Lung (tissue), 12 donors: ENCODE data around the gene PLCD1. TPM values are rescaled to one million over a fixed set of nuclear protein-coding genes. Genes with fewer than 3 reads are reported as not detected.

Experiments used
- ATAC-seq: fragments of 200-7000 bp; cut with Tn5 transposase; one replicate; pipeline ENCODE4 v1.9.1; 2020; ENCODE audit warnings: moderate number of reproducible peaks; ENCODE audit not compliant: insufficient read depth, low FRiP score
- DNase-seq, 3 donors: peaks; one replicate each; pipeline ENCODE4 v3.0.0-alpha.2; 2013 to 2017
- H3K27ac ChIP-seq, 2 donors: one replicate each; pipeline ENCODE4 v1.5.1; 2013; ENCODE audit warnings: mild to moderate bottlenecking in 2 of 2, moderate library complexity in 2 of 2, control low read depth in 1 of 2, inconsistent platforms in 1 of 2, low read depth in 1 of 2, low read length in 1 of 2
- H3K27me3 ChIP-seq, 3 donors: one replicate each; pipeline ENCODE4 v1.5.1; 2013; ENCODE audit warnings: low read length in 2 of 3; ENCODE audit not compliant: control insufficient read depth in 3 of 3, insufficient read depth in 3 of 3
- H3K36me3 ChIP-seq, 4 donors: one replicate each; pipeline ENCODE4 v1.5.1; 2013; ENCODE audit warnings: low read length in 4 of 4, mild to moderate bottlenecking in 1 of 4, moderate library complexity in 1 of 4; ENCODE audit not compliant: control insufficient read depth in 4 of 4, insufficient read depth in 4 of 4
- H3K4me1 ChIP-seq, 5 donors: one replicate each; pipeline ENCODE4 v1.5.1; 2013; ENCODE audit warnings: low read length in 5 of 5, mild to moderate bottlenecking in 2 of 5, moderate library complexity in 1 of 5; ENCODE audit not compliant: control insufficient read depth in 5 of 5, insufficient read depth in 5 of 5
- H3K4me3 ChIP-seq: one replicate; pipeline ENCODE4 v1.5.1; 2013; ENCODE audit warnings: mild to moderate bottlenecking, control low read depth, moderate library complexity
- H3K9ac ChIP-seq, 2 donors: one replicate each; pipeline ENCODE4 v1.5.1; 2013; ENCODE audit warnings: low read length in 2 of 2, control low read depth in 1 of 2; ENCODE audit not compliant: insufficient read depth in 1 of 2
- H3K9me3 ChIP-seq, 4 donors: one replicate each; pipeline ENCODE4 v1.5.1; 2013; ENCODE audit warnings: low read length in 3 of 4, mild to moderate bottlenecking in 1 of 4, moderate library complexity in 1 of 4; ENCODE audit not compliant: control insufficient read depth in 4 of 4, insufficient read depth in 3 of 4
- CTCF ChIP-seq: IDR thresholded peaks from 2 replicates; pipeline ENCODE4 v1.5.1; 2012; ENCODE audit warnings: mild to moderate bottlenecking; ENCODE audit errors: control extremely low read depth, extremely low read depth
- WGBS, 2 donors: extraction: QIAGEN DNeasy Blood & Tissue Kit; methylation state at CpG; one replicate each; pipeline ENCODE4 v1.1.7; 2013; 5-methylcytosine and 5-hydroxymethylcytosine counted together
- polyA plus RNA-seq, 2 donors: library from polyadenylated mRNA; stranded (reverse); fragments of 200-250 nt; gene quantifications; one replicate each; pipeline ENCODE4 v1.2.1, GENCODE V29; 2013
- total RNA-seq, 2 donors: library from RNA; depleted of rRNA in 1 of 2; stranded (reverse); fragments of >200 nt in 1 of 2; gene quantifications; one replicate each; pipeline ENCODE4 v1.2.1, GENCODE V29; 2014 to 2021
- donor health status: control.
- donor health status: control.
- donor health status: Bipolar disorder and iron deficiency.
- donor health status: healthy.
- donor health status: DM: yes; HTN: yes; CAD: no.

Gene PLCD1
- total and polyA plus RNA-seq, 4 donors, result 16.9 to 55.3 (median 21.3) TPM

- ATAC-seq (no peak), DNase-seq (peak in 1 of 3 donors; percentile 67)
- no peaks in the 10 kb centered on the region for H3K27me3 ChIP-seq
- H3K4me3 ChIP-seq, result no peak overlapping the region
- H3K36me3 ChIP-seq, result peaks cover 0 to 25% (median 8%) of the 10 kb centered on the region in 4 donors
- no peak overlapping the region for H3K9ac ChIP-seq
- WGBS, 2 donors, result 79 to 84% methylated on average over 1 of the region's 1 CpG
- H3K27ac ChIP-seq, result no peak overlapping the region
- H3K9me3 ChIP-seq, result no peaks in the 10 kb centered on the region
- no peak for TF ChIP-seq CTCF
- peaks cover 0 to 39% (median 17%) of the 10 kb centered on the region in 5 donors for H3K4me1 ChIP-seq
These were observed 64.7 kb downstream of the PLCD1 start for GRCh38 chr3:37964716-37965115.

DNA sequence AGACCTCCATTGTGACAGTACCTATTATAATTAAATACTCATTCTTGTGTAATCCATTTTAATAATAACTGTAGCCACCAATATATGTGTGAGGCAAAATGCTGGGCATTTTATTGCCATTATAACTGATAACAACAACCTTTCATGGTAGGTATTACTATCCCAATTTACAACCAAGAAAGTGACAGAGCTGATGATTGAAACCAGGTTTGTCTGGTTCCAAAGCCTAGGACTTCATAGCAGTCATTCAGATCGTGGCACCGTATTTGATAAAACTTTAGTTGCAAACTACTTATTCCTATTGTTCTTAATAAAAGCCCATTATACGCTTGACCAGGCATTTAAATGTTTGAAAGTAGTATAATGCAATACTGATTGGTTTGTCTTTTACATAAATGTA, 65.3 kb downstream of the PLCD1 start:
- ATAC-seq (no peak), DNase-seq (no peak)
- no peaks in the 10 kb centered on the region for H3K9me3 ChIP-seq
- no peak overlapping the region for H3K27ac ChIP-seq
- WGBS, 2 donors, result 93 to 94% methylated on average over 3 of the region's 3 CpGs
- no peak overlapping the region for H3K4me3 ChIP-seq
- H3K27me3 ChIP-seq, result no peaks in the 10 kb centered on the region
- peaks cover 0 to 25% (median 8%) of the 10 kb centered on the region in 4 donors for H3K36me3 ChIP-seq
- peaks cover 0 to 39% (median 13%) of the 10 kb centered on the region in 5 donors for H3K4me1 ChIP-seq
- no peak for TF ChIP-seq CTCF
- no peak overlapping the region for H3K9ac ChIP-seq

GRCh38 chr3:37963635-37964034, 65.8 kb downstream of the PLCD1 start:
- Histone ChIP-seq H3K9me3 (no peaks in the 10 kb centered on the region), H3K4me3 (no peak overlapping the region), H3K36me3 (peaks cover 0 to 20% (median 8%) of the 10 kb centered on the region in 4 donors), H3K4me1 (peaks cover 0 to 38% (median 12%) of the 10 kb centered on the region in 5 donors), H3K9ac (no peak overlapping the region), H3K27me3 (no peaks in the 10 kb centered on the region), H3K27ac (no peak overlapping the region)
- no peak for TF ChIP-seq CTCF
- ATAC-seq (no peak), DNase-seq (no peak)
- WGBS, 2 donors, result 84 to 92% methylated on average over 3 of the region's 3 CpGs

- Histone ChIP-seq H3K36me3 (peaks cover 0 to 16% (median 7%) of the 10 kb centered on the region in 4 donors), H3K27ac (no peak overlapping the region), H3K4me3 (no peak overlapping the region), H3K27me3 (no peaks in the 10 kb centered on the region), H3K9ac (no peak overlapping the region), H3K4me1 (peaks cover 0 to 32% (median 10%) of the 10 kb centered on the region in 5 donors), H3K9me3 (no peaks in the 10 kb centered on the region)
- no peak for TF ChIP-seq CTCF
- ATAC-seq (no peak), DNase-seq (no peak)
- 72 to 74% methylated on average over 5 of the region's 5 CpGs for WGBS, 2 donors
These were observed 66.4 kb downstream of the PLCD1 start for GRCh38 chr3:37963016-37963415.
